GM12873 (cell line): ENCODE data around the gene TMEM52.

Source experiments
- TF ChIP-seq, protein P1 (sequence below): IDR thresholded peaks from 2 replicates; pipeline ENCODE4 v1.5.1; 2012; ENCODE audit warnings: low read depth, mild to moderate bottlenecking, moderate library complexity, low read length, control low read depth; ENCODE audit not compliant: insufficient read depth; ENCODE audit errors: missing control alignments

The TMEM52 gene

GRCh38 chr1:1925437-1926345 lies 6.6 kb upstream of the TMEM52 start:
- TF ChIP-seq, protein P1, sequence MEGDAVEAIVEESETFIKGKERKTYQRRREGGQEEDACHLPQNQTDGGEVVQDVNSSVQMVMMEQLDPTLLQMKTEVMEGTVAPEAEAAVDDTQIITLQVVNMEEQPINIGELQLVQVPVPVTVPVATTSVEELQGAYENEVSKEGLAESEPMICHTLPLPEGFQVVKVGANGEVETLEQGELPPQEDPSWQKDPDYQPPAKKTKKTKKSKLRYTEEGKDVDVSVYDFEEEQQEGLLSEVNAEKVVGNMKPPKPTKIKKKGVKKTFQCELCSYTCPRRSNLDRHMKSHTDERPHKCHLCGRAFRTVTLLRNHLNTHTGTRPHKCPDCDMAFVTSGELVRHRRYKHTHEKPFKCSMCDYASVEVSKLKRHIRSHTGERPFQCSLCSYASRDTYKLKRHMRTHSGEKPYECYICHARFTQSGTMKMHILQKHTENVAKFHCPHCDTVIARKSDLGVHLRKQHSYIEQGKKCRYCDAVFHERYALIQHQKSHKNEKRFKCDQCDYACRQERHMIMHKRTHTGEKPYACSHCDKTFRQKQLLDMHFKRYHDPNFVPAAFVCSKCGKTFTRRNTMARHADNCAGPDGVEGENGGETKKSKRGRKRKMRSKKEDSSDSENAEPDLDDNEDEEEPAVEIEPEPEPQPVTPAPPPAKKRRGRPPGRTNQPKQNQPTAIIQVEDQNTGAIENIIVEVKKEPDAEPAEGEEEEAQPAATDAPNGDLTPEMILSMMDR = no peak

- TF ChIP-seq, protein P1 = no peak
These were observed 5.8 kb upstream of the TMEM52 start for GRCh38 chr1:1924849-1925248.

GRCh38 chr1:1924386-1924785 lies 5.3 kb upstream of the TMEM52 start:
- TF ChIP-seq, protein P1 = no peak

DNA sequence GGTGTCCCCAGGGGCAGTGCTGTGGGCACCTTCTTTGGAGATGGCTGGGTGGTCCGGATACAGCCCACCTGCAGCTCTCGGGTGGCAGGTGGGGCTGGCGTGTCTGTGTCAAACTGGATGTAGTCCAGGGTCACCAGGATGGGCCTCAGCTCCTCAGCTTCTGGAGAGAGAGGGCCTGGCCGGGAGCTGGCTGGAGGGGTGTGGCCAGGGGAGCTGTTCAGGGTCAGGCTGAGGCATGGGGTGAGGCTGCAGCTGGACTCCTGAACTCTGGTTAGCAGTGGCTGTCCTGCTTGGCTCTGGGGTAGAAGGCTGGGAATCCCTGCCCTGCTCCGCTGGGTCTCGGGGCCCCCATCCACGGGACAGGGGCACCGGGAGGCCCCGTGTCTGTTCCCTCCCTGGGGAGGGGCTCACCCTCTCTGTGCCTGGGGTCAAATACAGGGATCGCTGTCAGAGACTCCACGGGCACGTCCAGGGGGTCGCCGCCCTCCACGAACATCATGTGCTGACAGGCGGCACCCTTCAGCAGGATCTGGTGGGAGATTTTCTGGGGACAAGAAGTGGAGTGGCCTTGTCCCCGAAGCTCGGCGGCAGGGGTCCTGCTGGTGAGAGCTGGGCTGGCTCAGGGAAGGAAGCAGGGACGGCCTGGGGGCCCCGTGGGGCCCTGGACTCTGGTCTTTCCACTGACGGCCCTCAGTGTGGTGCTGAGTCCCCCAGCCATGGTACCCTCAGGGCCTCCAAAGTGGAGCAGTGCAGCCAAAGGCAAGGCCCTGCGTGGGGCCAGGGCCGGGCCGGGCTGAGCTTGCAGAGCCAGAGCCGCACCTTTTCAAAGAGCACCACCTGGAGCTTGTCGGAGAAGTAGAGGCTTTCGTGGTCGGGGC lies 4.1 kb upstream of the TMEM52 start:
- TF ChIP-seq, protein P1 = no peak

DNA sequence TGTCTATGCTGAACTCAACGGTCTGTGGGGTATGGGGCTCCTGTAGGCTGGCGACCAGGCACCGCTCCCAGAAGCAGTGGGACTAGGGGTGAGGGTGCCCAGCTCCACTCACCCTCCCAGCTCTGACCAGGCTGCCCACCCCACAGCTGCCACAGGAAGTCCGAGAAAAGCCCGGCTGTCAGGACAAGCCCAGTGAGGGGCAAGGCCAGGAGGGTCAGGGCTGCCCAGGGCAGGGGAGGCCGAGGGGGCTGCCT lies 3.5 kb upstream of the TMEM52 start:
- TF ChIP-seq, protein P1 = no peak

GRCh38 chr1:1921901-1922701 lies 3.0 kb upstream of the TMEM52 start:
- TF ChIP-seq, protein P1 = no peak

GRCh38 chr1:1921459-1921862 lies 2.4 kb upstream of the TMEM52 start:
- TF ChIP-seq, protein P1 = no peak
